GM18868 (cell line): Measurements from ENCODE around the gene BPTF.
A peak's percentile ranks its signal among the peaks of the same experiment; 100 is the strongest.
"Not testable (repeated sequence)": the region's sequence is repeated elsewhere in the genome, so short reads cannot be mapped to it uniquely, and the experiment has no call there.

Source experiments
- ATAC-seq: cut with Tn5 transposase; IDR thresholded peaks from one replicate; pipeline ENCODE4 v1.9.1; 2021; ENCODE audit warnings: mild to moderate bottlenecking, moderate library complexity; ENCODE audit not compliant: unreplicated experiment

The BPTF gene

DNA sequence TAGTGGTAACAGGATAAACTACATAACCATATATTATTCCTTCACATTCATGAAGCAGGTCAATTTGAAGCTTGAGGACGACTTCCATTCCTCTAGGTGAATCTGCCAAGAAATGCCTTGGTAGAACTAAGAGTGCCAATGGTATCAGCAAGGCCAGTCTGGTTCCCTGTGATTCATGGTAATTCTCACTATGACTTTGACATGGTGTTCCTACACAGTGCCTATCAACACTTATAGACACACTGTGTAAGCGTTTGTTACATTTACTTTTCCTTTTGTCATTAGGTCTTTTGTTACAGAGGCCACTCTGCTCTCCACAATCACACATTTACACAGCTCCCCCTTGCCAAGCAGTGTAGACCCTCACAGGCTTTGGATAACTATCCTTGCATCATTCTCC is 136.9 kb downstream of the BPTF start:
- ATAC-seq: not testable (repeated sequence)

DNA sequence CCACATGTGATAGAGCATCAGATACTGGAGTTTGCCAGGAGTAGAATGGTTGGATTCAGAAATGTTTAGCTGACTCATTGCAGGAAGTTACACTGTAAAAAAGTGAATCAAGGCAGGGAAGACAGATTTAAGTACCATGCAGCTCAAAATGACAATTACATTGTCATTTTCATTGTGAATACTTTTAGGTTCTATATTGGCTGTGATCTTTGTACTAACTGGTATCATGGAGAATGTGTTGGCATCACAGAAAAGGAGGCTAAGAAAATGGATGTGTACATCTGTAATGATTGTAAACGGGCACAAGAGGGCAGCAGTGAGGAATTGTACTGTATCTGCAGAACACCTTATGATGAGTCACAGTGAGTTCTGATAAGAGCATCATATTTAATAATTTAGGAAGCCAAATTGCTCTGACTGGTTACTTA is 137.9 kb downstream of the BPTF start:
- ATAC-seq: peak; percentile 67

DNA sequence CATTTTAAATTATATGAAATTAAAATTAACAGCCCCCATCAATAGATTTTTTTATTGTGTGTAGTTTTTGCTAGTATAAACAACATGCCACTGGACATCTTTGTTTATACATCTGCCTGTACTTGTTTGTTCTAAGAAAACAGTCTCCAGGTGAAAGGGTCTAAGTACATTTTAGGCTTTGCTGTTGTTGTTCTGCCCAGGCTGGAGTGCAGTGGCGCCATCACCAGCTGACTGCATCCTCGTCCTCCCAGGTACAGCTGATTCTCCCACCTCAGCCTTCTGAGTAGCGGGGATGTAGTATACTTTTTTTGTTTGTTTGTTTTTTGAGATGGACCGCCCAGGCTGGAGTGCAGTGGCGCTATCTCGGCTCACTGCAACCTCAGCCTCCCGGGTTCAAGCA is 145.5 kb downstream of the BPTF start:
- no peak for ATAC-seq

DNA sequence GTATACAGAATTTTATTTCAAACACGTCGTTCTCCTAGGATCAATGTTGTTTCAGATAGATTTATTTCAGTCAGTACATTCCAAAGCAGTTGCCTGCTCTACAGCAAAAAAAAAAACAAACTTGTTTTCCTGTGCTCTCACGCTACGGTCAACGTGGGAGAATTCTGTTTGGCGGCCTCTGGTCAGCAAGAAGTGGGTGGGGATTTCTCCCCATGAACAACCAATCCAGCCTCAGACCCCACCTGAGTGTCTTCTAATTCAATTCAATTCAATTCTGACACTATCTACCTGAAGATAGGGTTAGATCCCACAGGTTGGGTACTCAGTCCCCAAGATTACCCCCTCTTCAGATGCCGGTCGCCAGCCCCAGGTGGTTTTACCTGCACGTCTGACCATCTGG is 148.9 kb downstream of the BPTF start:
- ATAC-seq: no peak

DNA sequence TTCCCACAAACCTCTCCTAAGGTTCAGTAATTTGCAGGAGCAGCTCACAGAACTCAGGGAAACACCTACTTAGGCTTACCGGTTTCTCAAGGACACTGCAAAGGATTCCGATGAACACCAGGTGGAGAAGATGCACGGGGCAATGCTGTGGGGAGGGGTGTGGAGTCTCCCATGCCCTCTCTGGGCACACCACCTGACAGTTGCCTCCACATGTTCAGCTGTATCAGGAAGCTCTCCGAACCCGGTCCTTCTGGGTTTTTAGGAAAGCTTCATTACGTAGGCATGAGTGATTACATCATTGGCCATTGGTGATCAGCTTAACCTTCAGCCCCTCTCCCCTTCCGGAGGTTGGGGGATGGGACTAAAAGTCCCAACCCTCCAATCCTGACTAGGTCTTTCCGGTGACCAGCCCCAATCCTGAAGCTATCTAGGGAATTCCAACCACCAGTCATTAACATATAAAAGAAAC is 149.3 kb downstream of the BPTF start:
- no peak for ATAC-seq

DNA sequence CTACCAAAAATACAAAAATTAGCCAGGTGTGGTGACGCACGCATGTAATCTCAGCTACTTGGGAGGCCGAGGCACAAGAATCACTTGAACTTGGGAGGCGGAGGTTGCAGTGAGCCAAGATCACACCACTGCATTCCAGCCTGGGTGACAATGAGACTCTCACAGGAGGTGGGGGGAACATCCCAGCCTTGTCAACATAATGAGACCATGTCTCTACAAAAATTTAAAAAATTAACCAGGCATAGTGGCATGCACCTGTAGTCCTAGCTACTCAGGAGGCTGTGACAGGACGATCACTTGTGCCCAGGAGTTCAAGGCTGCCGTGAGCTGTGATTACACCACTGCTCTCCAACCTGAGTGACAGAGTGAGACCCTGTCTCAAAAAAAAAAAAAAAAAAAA is 151.0 kb downstream of the BPTF start:
- ATAC-seq: not testable (repeated sequence)

DNA sequence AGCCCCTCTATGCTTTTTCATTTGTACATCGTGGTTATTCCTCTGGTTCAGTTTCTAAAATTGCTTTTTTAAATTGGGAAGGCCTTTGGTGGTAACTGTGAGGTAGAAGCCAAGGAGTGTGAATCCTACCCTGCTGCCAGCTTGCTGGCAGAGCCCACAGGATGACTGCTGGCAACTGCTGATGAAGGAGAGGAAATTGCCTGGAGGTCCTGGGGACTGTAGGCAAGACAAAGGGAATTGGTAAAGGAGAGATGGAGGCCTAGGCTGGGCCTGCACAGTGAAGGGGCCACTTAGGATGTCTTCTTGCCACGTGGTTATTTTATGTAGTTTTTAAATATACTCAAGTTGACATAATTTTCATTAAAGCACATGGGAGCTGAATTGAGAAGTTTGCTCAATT is 155.2 kb downstream of the BPTF start:
- no peak for ATAC-seq

DNA sequence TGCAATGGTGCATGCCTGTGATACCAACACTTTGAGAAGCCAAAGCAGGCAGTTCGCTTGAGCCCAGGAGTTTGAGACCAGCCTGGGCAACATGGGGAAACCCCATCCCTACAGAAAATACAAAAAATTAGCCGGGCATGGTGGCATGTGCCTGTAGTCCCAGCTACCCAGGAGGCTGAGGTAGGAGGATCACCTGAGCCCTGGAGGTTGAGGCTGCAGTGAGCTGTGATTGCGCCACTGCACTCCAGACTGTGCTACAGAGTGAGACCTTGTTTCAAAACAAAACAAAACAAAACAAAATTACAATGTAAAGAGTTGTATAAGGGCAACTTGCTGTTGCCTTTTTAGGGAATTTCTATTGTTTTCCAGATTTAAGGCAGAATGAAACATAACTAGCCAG is 155.6 kb downstream of the BPTF start:
- ATAC-seq: not testable (repeated sequence)

DNA sequence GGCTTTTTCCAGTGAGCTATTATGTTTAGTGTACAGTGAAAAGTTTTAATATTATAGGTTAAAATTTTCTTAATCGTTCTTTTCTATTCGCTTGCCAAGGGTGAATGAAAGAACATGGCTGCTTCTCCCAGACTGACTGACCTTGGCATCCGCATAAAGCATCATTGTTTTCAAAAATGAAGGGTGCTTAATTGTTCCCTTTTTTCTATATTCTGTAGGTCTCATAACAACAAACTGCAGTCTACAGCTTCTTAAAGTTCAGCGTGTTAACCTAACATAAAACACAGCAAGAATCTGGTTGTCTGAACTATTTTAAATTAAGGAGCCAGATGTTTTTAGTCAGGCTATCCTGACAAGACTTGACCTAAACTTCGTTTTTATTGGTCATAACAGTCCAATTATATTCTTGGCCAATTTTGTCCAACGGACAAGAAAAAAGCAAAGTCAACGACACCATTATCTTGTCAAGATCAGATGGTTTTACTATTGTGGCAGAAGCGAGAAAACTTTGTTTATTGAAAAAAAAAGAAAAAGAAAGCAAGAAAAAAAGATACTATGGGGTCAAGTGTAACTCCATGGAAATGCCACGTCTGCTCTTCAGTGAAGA is 156.8 kb downstream of the BPTF start:
- no peak for ATAC-seq

DNA sequence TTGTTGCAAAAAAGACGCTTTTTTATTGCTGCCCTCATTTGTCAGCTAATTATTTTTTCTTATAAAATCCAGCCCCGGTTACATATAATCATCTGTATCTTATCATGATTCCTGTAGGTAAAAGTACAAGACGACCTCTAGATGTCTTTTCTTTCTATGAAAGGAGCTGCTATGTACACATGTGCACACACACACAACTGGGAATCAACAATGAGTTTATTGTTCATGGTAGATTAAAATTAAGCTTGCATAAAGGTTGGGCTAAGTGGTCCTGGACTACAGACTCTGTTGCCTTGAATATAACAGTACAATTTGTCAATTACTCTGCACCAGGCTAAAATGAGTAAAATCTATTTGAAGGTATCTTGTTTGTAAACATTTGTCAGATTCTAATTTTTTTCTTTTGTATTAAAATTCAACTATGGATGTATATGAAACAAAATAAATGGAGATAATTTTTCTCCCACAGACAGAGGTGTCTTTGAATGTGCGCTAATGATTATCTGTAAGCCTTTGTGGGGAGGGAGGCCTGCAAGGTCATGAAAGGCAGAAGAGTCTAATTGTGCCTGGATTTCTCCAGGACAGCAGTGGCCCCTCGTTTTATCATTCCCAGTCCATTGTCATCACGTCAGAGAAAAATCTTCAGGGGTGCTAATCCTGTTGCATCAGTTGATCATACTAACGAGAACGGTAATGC is 157.5 kb downstream of the BPTF start:
- no peak for ATAC-seq

DNA sequence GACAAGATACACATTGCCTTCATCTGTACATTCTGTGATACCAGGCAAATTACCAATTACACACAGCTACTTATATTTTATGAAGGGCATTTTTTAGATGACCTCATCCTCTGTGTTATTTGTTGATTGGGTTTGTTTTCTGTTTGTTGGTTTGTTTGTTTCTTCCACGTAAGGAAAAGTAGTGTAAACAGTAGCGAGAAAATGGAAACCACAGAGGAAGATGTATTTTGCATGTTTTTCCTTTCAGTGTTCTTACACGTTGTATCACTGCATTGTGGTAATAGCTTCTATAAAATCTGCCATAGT is 158.0 kb downstream of the BPTF start:
- no peak for ATAC-seq

DNA sequence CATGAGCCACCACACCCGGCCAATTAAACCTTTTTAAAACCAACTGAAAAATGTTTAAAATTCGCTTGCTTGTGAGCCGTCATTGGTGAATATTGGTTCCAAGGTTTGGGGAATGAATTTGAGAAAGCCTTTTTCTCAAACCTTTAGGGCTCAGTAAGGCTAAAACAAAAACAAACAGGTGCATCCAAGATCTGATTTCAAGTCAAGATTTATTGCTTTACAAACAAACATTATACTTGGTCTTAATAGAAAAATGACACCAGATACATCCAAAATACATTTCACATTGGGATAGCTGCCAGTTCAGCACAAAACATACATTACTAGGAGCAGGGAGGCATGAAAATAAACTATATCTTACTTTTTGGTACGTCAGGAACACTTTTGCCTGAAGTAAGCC is 165.6 kb downstream of the BPTF start:
- ATAC-seq: no peak

DNA sequence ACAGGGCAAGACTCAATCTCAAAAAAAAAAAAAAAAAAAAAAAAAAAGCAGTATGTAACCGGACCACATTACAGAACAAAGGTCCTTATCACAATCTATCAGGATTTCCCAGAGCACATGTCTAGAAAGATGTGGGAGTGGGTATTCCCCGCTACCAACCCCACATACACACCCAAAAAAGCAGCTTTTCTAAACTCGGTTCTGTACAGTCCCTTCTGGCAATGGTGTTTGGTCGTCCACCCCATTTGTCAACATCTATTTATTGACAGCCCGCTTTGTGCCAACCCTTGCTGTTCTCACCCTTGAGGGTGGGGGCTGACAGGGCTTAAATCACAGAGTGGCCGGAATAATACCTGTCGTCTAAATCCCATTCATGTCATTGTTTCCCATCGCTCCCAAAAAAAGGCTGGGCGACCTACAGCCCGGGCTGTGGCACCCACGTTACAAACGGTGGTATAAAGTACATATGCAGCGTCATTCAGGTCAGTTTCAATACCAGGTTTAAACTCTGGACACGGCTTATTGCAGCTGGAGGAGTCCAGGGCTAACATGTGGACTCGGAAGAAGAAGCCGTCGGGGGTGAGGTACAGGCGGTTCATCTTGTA is 167.3 kb downstream of the BPTF start:
- no peak for ATAC-seq

DNA sequence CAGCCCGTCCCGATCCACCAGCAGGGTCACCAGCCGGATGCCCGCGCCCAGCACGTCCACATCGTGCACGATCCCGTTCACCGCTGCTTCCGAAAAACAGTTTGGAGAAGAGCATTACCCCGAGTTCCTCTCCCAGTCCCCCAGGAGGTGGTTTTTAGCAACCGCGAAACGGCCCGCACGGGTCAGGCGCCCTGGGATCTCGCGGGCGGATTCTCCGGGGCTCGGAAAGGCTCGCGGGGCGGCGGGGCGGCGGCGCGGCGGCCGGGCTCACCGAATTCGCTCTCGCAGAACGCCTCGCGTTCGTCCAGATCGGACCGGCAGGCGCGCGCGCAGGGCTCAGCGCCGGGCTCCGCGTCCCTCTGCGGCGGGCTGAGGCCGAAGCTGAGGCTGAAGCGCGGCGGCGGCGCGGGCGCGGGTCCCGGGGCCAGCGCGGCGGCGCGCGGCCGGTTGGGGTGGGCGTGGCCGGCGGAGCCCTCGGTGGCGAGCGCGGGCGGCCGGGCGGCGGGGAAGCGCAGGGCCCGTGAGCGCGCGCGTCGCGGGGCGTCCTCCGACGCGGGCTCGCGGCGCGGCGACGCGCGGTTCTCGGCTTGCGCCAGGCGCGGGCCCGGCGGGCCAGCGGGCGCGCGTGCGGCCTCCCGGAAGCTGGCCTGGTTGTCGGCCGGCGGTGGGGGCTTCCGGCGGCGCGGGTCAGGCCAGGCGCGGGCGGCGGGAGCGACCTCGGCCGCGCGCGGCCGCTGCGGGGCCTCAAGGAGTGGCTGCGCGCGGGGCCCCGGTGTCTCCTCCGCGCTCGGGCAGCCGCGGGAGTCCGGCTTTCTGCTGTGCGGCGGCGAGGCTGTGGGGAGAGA is 168.1 kb downstream of the BPTF start:
- peak; percentile 74 for ATAC-seq

DNA sequence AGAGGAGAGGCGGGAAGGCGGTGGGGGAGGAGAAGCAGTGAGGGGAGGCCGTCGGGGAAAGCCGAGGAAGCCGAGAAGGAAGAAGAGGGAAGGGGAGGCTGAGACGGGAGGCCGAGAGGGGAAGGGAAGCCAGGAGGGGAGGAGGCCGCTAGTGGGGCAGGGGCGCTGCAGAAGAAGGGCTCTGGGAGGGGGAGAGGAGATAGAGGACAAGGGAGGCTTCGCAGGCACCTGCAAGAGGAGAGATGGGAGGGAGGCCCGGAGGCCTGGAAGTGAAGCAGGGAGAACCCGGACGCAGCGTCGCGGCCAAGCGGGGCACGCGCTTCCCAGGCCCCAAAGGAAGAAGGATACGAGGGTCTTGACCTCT is 168.7 kb downstream of the BPTF start:
- ATAC-seq: peak; percentile 4

DNA sequence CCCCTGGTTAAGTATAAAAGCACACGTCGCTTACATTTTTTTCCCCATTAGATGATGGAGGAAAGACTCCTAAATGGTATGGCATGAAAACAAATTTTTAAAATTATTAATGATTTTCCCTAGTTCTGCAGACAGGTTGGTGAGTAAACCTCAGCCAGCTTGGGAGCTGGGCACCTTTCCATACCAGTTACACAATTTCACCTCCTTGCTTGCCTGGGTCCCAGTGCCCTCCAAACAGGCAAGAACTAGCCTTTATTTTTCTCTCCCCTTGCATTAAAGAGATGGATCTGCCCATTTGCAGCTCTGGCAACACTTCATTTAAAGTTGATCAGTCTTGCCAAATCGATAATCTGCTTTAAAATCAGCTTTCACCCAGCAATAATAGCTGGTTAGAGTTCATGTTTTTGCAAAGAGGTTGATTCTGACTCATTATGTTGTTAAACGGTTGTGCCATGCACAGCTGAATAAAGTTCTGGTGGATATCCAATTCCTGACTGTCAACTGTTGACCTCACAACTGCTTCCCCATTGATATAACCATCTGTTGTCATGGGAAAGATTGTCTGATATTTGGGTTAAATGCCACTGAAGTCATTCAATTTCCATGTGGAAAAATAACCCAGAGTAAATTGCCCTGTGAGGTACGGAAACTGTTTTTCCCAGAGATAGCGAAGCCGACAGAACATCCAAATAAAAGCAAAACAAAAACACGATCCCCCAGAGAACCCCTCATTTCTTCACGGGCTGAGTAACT is 169.7 kb downstream of the BPTF start:
- ATAC-seq: no peak

DNA sequence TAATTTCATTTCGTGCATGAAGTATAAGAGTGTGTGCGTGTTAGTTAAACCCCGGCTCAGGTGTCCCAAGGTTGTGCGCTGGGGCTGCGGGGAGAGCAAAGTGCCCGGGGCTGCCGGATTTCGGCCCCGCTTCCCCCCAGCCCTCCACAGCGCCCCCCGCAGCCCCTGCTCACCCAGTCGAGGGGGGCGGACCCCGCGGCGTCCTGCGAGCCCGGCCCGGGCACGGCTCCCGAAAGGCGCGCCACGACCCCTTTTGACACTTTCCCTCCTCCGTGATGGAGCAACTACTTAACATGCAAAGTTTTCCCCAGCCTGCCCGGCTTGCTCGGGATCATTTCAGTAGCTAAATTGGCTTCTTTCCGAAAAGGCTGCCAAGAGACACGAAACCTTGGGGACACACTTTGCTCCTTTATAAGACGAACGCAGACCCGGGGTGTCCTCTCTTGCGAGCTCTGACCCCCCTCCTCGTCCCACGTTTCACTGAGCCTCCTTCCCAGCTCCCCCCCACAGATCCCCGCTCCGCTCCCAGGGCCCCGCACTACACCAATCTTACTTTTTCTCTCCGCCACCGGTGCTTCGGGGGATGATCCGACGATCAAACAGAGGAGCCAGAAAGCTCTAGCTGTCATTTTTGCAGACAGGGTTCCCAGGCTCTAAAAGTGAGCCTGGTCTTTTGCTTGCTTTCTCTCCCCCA is 170.4 kb downstream of the BPTF start:
- ATAC-seq: no peak

DNA sequence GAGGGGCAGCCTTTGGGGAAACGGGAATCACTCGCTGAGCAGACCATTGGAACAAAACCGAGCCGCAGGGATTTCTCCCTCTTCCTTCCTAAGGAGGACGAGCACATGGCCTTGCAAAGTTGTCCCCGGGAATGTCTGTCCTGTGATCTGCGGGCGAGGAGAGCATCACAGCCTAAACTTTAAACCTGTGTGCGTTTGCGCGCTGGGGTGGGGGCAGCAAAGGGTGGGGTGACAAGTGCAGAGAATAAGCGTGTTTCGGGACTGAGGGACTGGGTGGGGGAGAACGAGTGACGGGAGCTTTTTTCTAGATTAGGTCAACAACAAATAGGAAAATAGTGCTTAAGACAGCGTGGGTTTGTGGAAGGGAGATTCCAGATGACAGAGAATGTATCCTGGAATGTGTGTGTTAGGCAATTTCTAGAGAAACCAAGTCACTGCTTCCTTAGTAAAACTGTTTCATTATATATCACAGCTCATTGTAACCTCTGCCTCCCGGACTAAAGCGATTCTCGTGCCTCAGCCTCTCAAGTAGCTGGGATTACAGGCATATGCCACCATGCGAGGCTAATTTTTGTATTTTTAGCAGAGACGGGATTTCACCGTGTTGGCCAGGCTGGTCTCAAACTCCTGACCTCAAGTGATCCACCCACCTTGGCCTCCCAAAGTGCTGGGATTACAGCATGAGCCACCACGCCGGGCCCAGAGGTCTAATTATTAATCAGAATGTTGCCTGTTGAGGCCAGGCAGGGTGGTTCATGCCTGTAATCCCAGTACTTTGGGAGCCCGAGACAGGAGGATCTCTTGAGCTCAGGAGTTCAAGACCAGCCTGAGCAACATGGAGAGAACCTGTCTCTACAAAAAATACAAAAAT is 171.2 kb downstream of the BPTF start, which contains the start of gene C17orf58:
Gene C17orf58 (minus strand): TSS at position 169 of the 871 bp plus-strand sequence. CDS start 271 bp downstream, outside the sequence.
- ATAC-seq: not testable (repeated sequence)

DNA sequence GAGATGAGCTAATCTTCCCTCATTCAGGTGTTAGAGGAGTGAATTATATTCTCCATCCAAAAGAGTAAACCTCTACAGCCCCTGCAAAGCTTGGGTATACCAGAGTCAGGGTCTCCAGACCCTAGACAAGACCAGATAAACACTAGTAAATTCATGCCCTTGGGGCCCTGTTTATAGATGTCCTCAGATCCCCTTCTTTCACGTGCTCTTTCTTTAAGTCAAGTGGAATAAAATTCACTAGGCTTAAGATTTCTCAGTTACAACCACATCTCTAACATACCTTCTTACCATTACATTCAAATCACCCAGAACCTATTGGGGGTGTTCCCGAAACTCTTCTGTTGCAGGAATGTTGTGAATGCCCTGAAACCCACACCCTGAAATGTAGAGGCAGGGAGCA is 173.2 kb downstream of the BPTF start:
- ATAC-seq: no peak
